K562 (cell line): ENCODE results near the gene DNAJC9. TPM values are rescaled to one million over a fixed set of nuclear protein-coding genes. Genes with fewer than 3 reads are reported as not detected.
A peak's percentile ranks its signal among the peaks of the same experiment; 100 is the strongest.

ENCODE experiments used
- CEBPB ChIP-seq: fragments of 450-650 bp; IDR thresholded peaks from 2 replicates; pipeline ENCODE4 v1.6.1; 2016; ENCODE audit warnings: missing genetic modification characterization, missing compliant biosample characterization
- CHD2 ChIP-seq: IDR thresholded peaks from 2 replicates; pipeline ENCODE4 v1.6.1; 2011; ENCODE audit warnings: low read depth, low read length
- CREB3 ChIP-seq: fragments of 450-650 bp; conservative IDR thresholded peaks from 2 replicates; pipeline ENCODE4 v1.6.1; 2016; ENCODE audit warnings: missing genetic modification characterization, low read depth, mild to moderate bottlenecking, missing compliant biosample characterization, moderate library complexity
- CXXC5 ChIP-seq: fragments of 250-450 bp; sonication (Bioruptor Pico); IDR thresholded peaks from 2 replicates; pipeline ENCODE4 v1.8.0; 2022; ENCODE audit warnings: inconsistent platforms, mild to moderate bottlenecking, moderate library complexity
- FOS ChIP-seq: IDR thresholded peaks from 3 replicates; pipeline ENCODE4 v1.6.1; 2011; ENCODE audit not compliant: insufficient read length; ENCODE audit errors: extremely low read depth
- FOXK2 ChIP-seq, 2 experiments: fragments of 450-650 bp; IDR thresholded peaks in 1 of 2; conservative IDR thresholded peaks in 1 of 2; 2 replicates each; pipeline ENCODE4 v1.6.1; 2016; ENCODE audit warnings: low read depth in 2 of 2, mild to moderate bottlenecking in 1 of 2
- GATA2 ChIP-seq: sonication (generic); formaldehyde crosslinking; IDR thresholded peaks from 2 replicates; pipeline ENCODE4 v1.4.0; 2020; ENCODE audit warnings: mild to moderate bottlenecking, missing genetic modification reagents
- HDAC8 ChIP-seq: fragments of 450-650 bp; IDR thresholded peaks from 2 replicates; pipeline ENCODE4 v1.6.1; 2016; ENCODE audit warnings: mild to moderate bottlenecking, missing genetic modification characterization, moderate library complexity, missing compliant biosample characterization
- HNRNPH1 ChIP-seq: fragments of 200-400 bp; formaldehyde crosslinking; optimal IDR thresholded peaks from 2 replicates; pipeline ENCODE3; 2017; ENCODE audit warnings: low read depth, mild to moderate bottlenecking, low read length, moderate library complexity
- HOMEZ ChIP-seq: fragments of 250-450 bp; sonication (Bioruptor Pico); IDR thresholded peaks from 2 replicates; pipeline ENCODE4 v1.4.0; 2020; ENCODE audit warnings: mild to moderate bottlenecking, moderate library complexity
- JUN ChIP-seq, 2 experiments: sonication (generic) in 1 of 2; formaldehyde crosslinking in 1 of 2; IDR thresholded peaks; 2 replicates each; pipeline versions ENCODE4 v1.6.1 to v1.8.0; 2012 to 2022; ENCODE audit warnings: borderline replicate concordance in 2 of 2, mild to moderate bottlenecking in 2 of 2, improper control_type of control experiment in 1 of 2, low read depth in 1 of 2, low read length in 1 of 2, missing genetic modification reagents in 1 of 2
- KDM2B ChIP-seq: fragments of 250-450 bp; sonication (Bioruptor Pico); IDR thresholded peaks from 2 replicates; pipeline ENCODE4 v1.8.0; 2021; ENCODE audit warnings: mild to moderate bottlenecking, moderate library complexity
- KDM5B ChIP-seq: fragments of 200-600 bp; sonication (generic); IDR thresholded peaks from 2 replicates; pipeline ENCODE4 v1.6.1; 2012; ENCODE audit warnings: low read depth, mild to moderate bottlenecking, moderate library complexity, low read length, control low read depth, inconsistent platforms; ENCODE audit not compliant: insufficient replicate concordance
- KLF1 ChIP-seq: fragments of 450-650 bp; IDR thresholded peaks from 2 replicates; pipeline ENCODE4 v1.6.1; 2016; ENCODE audit warnings: missing genetic modification characterization, missing compliant biosample characterization
- KLF10 ChIP-seq: fragments of 250-450 bp; sonication (Bioruptor Pico); IDR thresholded peaks from 2 replicates; pipeline ENCODE4 v1.6.1; 2021; ENCODE audit warnings: matching md5 sums
- MTA3 ChIP-seq: fragments of 450-650 bp; formaldehyde crosslinking; IDR thresholded peaks from 2 replicates; pipeline ENCODE4 v1.6.1; 2017; ENCODE audit warnings: mild to moderate bottlenecking, borderline replicate concordance
- MXI1 ChIP-seq: IDR thresholded peaks from 2 replicates; pipeline ENCODE4 v1.6.1; 2011; ENCODE audit warnings: low read depth, mild to moderate bottlenecking, improper control_type of control experiment, low read length
- NCOR1 ChIP-seq: fragments of 450-650 bp; IDR thresholded peaks from 2 replicates; pipeline ENCODE4 v1.6.1; 2016; ENCODE audit warnings: mild to moderate bottlenecking, moderate library complexity
- SREBF2 ChIP-seq: sonication (generic); formaldehyde crosslinking; IDR thresholded peaks from 2 replicates; pipeline ENCODE4 v1.4.0; 2020; ENCODE audit warnings: mild to moderate bottlenecking, missing genetic modification reagents
- TAL1 ChIP-seq: fragments of 450-650 bp; IDR thresholded peaks from 2 replicates; pipeline ENCODE4 v1.6.1; 2016; ENCODE audit warnings: mild to moderate bottlenecking
- TOE1 ChIP-seq, 2 experiments: fragments of 450-650 bp in 1 of 2; sonication (generic) in 1 of 2; formaldehyde crosslinking in 1 of 2; IDR thresholded peaks; 2 replicates each; pipeline versions ENCODE4 v1.7.1 to v1.8.0; 2016 to 2022; ENCODE audit warnings: borderline replicate concordance in 2 of 2, mild to moderate bottlenecking in 2 of 2, antibody characterized with exemption in 1 of 2, inconsistent platforms in 1 of 2, low read depth in 1 of 2, missing genetic modification reagents in 1 of 2, moderate library complexity in 1 of 2
- YY1 ChIP-seq, 3 experiments: IDR thresholded peaks; 2 replicates each; pipeline ENCODE4 v1.6.1; 2011; ENCODE audit warnings: low read length in 2 of 3, mild to moderate bottlenecking in 2 of 3, moderate library complexity in 2 of 3, borderline replicate concordance in 1 of 3, control low read depth in 1 of 3, low read depth in 1 of 3; ENCODE audit not compliant: insufficient read depth in 3 of 3, insufficient replicate concordance in 2 of 3, control insufficient read depth in 1 of 3, insufficient read length in 1 of 3; ENCODE audit errors: extremely low read depth in 1 of 3
- ZNF175 ChIP-seq: fragments of 200-800 bp; sonication (Bioruptor generic); IDR thresholded peaks from 2 replicates; pipeline ENCODE4 v1.6.1; 2016; ENCODE audit warnings: low read depth, mild to moderate bottlenecking, missing genetic modification characterization, missing compliant biosample characterization
- ZNF197 ChIP-seq: fragments of 200-800 bp; sonication (Bioruptor generic); IDR thresholded peaks from 2 replicates; pipeline ENCODE4 v1.6.1; 2016; ENCODE audit warnings: low read depth, missing genetic modification characterization, missing compliant biosample characterization
- ZNF224 ChIP-seq: sonication (generic); formaldehyde crosslinking; IDR thresholded peaks from 2 replicates; pipeline ENCODE4 v1.8.0; 2022; ENCODE audit warnings: mild to moderate bottlenecking, missing genetic modification reagents
- ZSCAN32 ChIP-seq: fragments of 450-650 bp; formaldehyde crosslinking; IDR thresholded peaks from 2 replicates; pipeline ENCODE4 v1.4.0; 2020; ENCODE audit warnings: mild to moderate bottlenecking, moderate library complexity
- polyA plus RNA-seq, 8 experiments: library from polyadenylated mRNA; depleted of rRNA in 4 of 8; stranded (reverse) in 5 of 8; unstranded in 3 of 8; fragments of >200 nt; fragmentation: Nextera tagmentation in 2 of 8; fragmentation: Illumina TruSeq in 1 of 8; extraction: Ambion mirVana in 2 of 8; extraction: Trizol in 1 of 8; gene quantifications; 2 replicates each; pipeline versions ENCODE4 v1.2.1 to v1.2.3, GENCODE V29; 2011 to 2014; ENCODE audit warnings: inconsistent platforms in 1 of 8, missing spikeins in 1 of 8
- total RNA-seq, 7 experiments: library from RNA; depleted of rRNA in 6 of 7; stranded (reverse); fragments of >200 nt in 6 of 7; fragmentation: Illumina TruSeq in 2 of 7; extraction: Trizol in 2 of 7; gene quantifications; 2 replicates each; pipeline versions ENCODE4 v1.2.1 to v1.2.3, GENCODE V29; 2011 to 2021; ENCODE audit warnings: low replicate concordance in 1 of 7

Gene DNAJC9
- total and polyA plus RNA-seq, 9 of the 15 experiments (the other 6 are each of a cell fraction or from before 2014, with no cell fraction given) = 66.7 to 133 (median 102) TPM

- TF ChIP-seq KLF1 (tag) (no peak), HOMEZ (CRISPR knock-in tag) (no peak), ZNF224 (CRISPR knock-in tag) (no peak), CREB3 (tag) (no peak), KDM5B (no peak), YY1 (IDR thresholded peaks at IDR 0.05; ENCODE audit: borderline replicate concordance in 1 of 3, control insufficient read depth in 1 of 3, extremely low read depth in 1 of 3, insufficient read depth in 3 of 3, insufficient read length in 1 of 3, insufficient replicate concordance in 2 of 3, low read depth in 1 of 3, low read length in 2 of 3) (no peak), FOXK2 (conservative IDR thresholded peaks at IDR 0.05 in 1 of 2, IDR thresholded peaks at IDR 0.05 in 1 of 2; ENCODE audit: low read depth in 2 of 2) (no peak), SREBF2 (CRISPR knock-in tag) (no peak), MTA3 (peak; percentile 53; the same call in 1 of the 2 replicates), NCOR1 (peak; percentile 17; the same call in 1 of the 2 replicates), FOS (peak; percentile 68), TAL1 (no peak), CHD2 (no peak), MXI1 (no peak), JUN (IDR thresholded peaks at IDR 0.05; ENCODE audit: borderline replicate concordance, low read depth, low read length) (peak; percentile 96), JUN (CRISPR knock-in tag; IDR thresholded peaks at IDR 0.05; ENCODE audit: borderline replicate concordance) (peak; percentile 71; the same call in 1 of the 2 replicates), CXXC5 (CRISPR knock-in tag) (peak; percentile 32; the same call in 1 of the 2 replicates), ZNF175 (CRISPR knock-in tag) (peak; percentile 74), KDM2B (CRISPR knock-in tag) (no peak), TOE1 (IDR thresholded peaks at IDR 0.05; ENCODE audit: borderline replicate concordance) (no peak), TOE1 (CRISPR knock-in tag; IDR thresholded peaks at IDR 0.05; ENCODE audit: borderline replicate concordance, low read depth) (no peak), HNRNPH1 (no peak), ZNF197 (CRISPR knock-in tag) (no peak), KLF10 (no peak), ZSCAN32 (CRISPR knock-in tag) (peak; percentile 96), HDAC8 (no peak), GATA2 (CRISPR knock-in tag) (peak; percentile 53; the same call in 1 of the 2 replicates), CEBPB (peak; percentile 12; the same call in 1 of the 2 replicates)
Measured at GRCh38 chr10:73262105-73262730, 15.2 kb upstream of the DNAJC9 start (continued).
